Karpas-422 (cell line): ENCODE measurements around the gene LIPG. TPM values are rescaled to one million over a fixed set of nuclear protein-coding genes. Genes with fewer than 3 reads are reported as not detected.

Experiments used
- DNase-seq: peaks from one replicate; pipeline ENCODE4 v3.0.0-alpha.2; 2015
- H2AFZ ChIP-seq: fragments of 200-600 bp; sonication (generic); 2 replicates; pipeline ENCODE4 v1.6.1; 2014; ENCODE audit warnings: antibody characterized with exemption, low read length, mixed read lengths
- H3K27ac ChIP-seq: fragments of 200-600 bp; sonication (generic); 2 replicates; pipeline ENCODE4 v1.5.1; 2014; ENCODE audit warnings: mild to moderate bottlenecking, low read length, moderate library complexity
- H3K27me3 ChIP-seq: fragments of 200-600 bp; sonication (generic); 2 replicates; pipeline ENCODE4 v1.6.1; 2014; ENCODE audit warnings: low read length, mixed read lengths
- H3K36me3 ChIP-seq: fragments of 200-600 bp; sonication (generic); 2 replicates; pipeline ENCODE4 v1.6.1; 2014; ENCODE audit warnings: low read length, mixed read lengths; ENCODE audit not compliant: insufficient read depth
- H3K4me1 ChIP-seq: fragments of 200-600 bp; sonication (generic); 2 replicates; pipeline ENCODE4 v1.6.1; 2014; ENCODE audit warnings: mild to moderate bottlenecking, low read length, mixed read lengths
- H3K4me2 ChIP-seq: fragments of 200-600 bp; sonication (generic); 2 replicates; pipeline ENCODE4 v1.6.1; 2014; ENCODE audit warnings: low read length, low read depth, mild to moderate bottlenecking; ENCODE audit not compliant: poor library complexity, severe bottlenecking
- H3K4me3 ChIP-seq: fragments of 200-600 bp; sonication (generic); 2 replicates; pipeline ENCODE4 v1.5.1; 2014; ENCODE audit warnings: mild to moderate bottlenecking, antibody characterized with exemption, low read length, mixed read lengths
- H3K79me2 ChIP-seq: fragments of 200-600 bp; sonication (generic); 2 replicates; pipeline ENCODE4 v1.6.1; 2014; ENCODE audit warnings: mild to moderate bottlenecking, low read length, mixed read lengths
- H3K9ac ChIP-seq: fragments of 200-600 bp; sonication (generic); 2 replicates; pipeline ENCODE4 v1.6.0; 2014; ENCODE audit warnings: low read length
- H3K9me2 ChIP-seq: fragments of 200-600 bp; sonication (generic), shearing (Covaris generic); replicated peaks from 2 replicates; pipeline ENCODE4 v1.6.0; 2014; ENCODE audit warnings: mild to moderate bottlenecking, low read length, moderate library complexity; ENCODE audit not compliant: insufficient read depth
- H3K9me3 ChIP-seq: fragments of 300-700, 200-600 bp; sonication (generic); 2 replicates; pipeline ENCODE4 v1.6.1; 2014; ENCODE audit warnings: low read length, mixed read lengths
- H4K20me1 ChIP-seq: fragments of 200-600 bp; sonication (generic); 2 replicates; pipeline ENCODE4 v1.6.1; 2014; ENCODE audit warnings: mild to moderate bottlenecking, antibody characterized with exemption, low read length, low read depth; ENCODE audit not compliant: insufficient read depth
- total RNA-seq: library from RNA; depleted of rRNA; stranded (reverse); fragments of >200 nt; shearing (Covaris generic); gene quantifications from 2 replicates; pipeline ENCODE4 v1.2.3, GENCODE V29; 2014; ENCODE audit warnings: low replicate concordance

LIPG gene
- total RNA-seq, 1 experiment from 2014 or later: not detected

GRCh38 chr18:49585781-49586663 is 24.2 kb downstream of the LIPG start:
- no peak overlapping the region for H3K4me2 ChIP-seq

DNA sequence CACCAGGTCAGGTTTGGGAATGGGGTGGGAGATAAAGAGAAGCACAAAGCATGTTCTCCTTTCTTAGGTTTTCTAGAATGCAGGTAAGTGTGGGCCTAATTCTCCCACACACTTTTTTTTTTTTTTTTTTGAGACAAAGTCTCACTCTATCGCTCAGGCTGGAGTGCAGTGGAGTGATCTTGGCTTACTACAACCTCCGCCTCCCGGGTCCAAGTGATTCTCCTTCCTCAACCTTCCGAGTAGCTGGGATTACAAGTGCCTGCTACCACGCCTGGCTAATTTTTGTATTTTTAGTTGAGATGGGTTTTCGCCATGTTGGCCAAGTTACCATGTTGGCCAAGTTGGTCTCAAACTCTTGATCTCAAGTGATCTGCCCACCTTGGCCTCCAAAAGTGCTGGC is 26.3 kb downstream of the LIPG start:
- Histone ChIP-seq H2AFZ (no peak overlapping the region), H3K9me3 (no peaks in the 10 kb centered on the region), H3K27me3 (no peaks in the 10 kb centered on the region), H3K27ac (no peak overlapping the region), H3K79me2 (no peaks in the 10 kb centered on the region), H3K9me2 (no peaks in the 10 kb centered on the region), H4K20me1 (0 out of 2 replicates have a peak, but pooled peaks cover 3% of the 10 kb centered on the region), H3K9ac (no peak overlapping the region), H3K36me3 (no peaks in the 10 kb centered on the region), H3K4me1 (no peaks in the 10 kb centered on the region), H3K4me2 (no peak overlapping the region), H3K4me3 (no peak overlapping the region)
- no peak for DNase-seq

More at GRCh38 chr18:49585781-49586663, 24.2 kb downstream of the LIPG start:
- DNase-seq: peak; percentile 27
- no peak overlapping the region for H3K27ac ChIP-seq
- 0 out of 2 replicates have a peak, but pooled peaks cover 3% of the 10 kb centered on the region for H4K20me1 ChIP-seq
- H3K4me3 ChIP-seq: no peak overlapping the region
- no peaks in the 10 kb centered on the region for H3K9me3 ChIP-seq
- H3K36me3 ChIP-seq: no peaks in the 10 kb centered on the region
- H2AFZ ChIP-seq: no peak overlapping the region
- no peaks in the 10 kb centered on the region for H3K4me1 ChIP-seq
- H3K27me3 ChIP-seq: no peaks in the 10 kb centered on the region
- H3K9me2 ChIP-seq: no peaks in the 10 kb centered on the region
- no peak overlapping the region for H3K9ac ChIP-seq
- H3K79me2 ChIP-seq: no peaks in the 10 kb centered on the region

DNA sequence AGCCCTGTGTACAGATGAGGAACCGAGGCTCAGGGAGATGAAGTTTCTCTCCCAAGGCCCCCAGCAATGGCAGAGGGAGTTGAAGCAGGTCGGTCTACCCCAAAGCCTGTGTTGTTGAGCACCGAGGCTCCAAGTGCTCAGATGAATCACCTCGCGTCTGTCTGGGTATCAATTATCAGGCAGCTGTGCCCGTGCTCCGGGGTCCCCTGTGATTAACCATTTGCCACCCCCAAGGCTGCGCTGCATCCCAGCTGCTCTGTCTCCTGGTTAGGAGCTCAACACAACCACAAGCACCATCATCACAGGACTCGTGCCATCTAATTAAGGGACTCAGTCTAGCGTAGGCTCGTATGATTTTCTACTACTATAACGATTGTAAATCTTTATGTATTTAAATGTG is 27.1 kb downstream of the LIPG start:
- H3K9me3 ChIP-seq: no peaks in the 10 kb centered on the region
- DNase-seq: peak; percentile 35

GRCh38 chr18:49590608-49591007 is 28.8 kb downstream of the LIPG start:
- Histone ChIP-seq H3K4me1 (no peaks in the 10 kb centered on the region), H3K79me2 (no peaks in the 10 kb centered on the region), H3K9ac (no peak overlapping the region), H3K27ac (no peak overlapping the region), H3K9me3 (no peaks in the 10 kb centered on the region), H4K20me1 (0 out of 2 replicates have a peak, but pooled peaks cover 3% of the 10 kb centered on the region), H3K36me3 (no peaks in the 10 kb centered on the region), H3K9me2 (no peaks in the 10 kb centered on the region), H2AFZ (no peak overlapping the region), H3K4me3 (no peak overlapping the region), H3K27me3 (no peaks in the 10 kb centered on the region), H3K4me2 (no peak overlapping the region)
- DNase-seq: peak; percentile 40

More for the DNA sequence above, 27.1 kb downstream of the LIPG start:
- Histone ChIP-seq H3K27me3 (no peaks in the 10 kb centered on the region), H4K20me1 (0 out of 2 replicates have a peak, but pooled peaks cover 3% of the 10 kb centered on the region), H3K27ac (no peak overlapping the region), H3K4me3 (no peak overlapping the region), H3K4me2 (no peak overlapping the region), H3K9ac (no peak overlapping the region), H3K79me2 (no peaks in the 10 kb centered on the region), H3K4me1 (no peaks in the 10 kb centered on the region), H3K9me2 (no peaks in the 10 kb centered on the region), H3K36me3 (no peaks in the 10 kb centered on the region), H2AFZ (no peak overlapping the region)

DNA sequence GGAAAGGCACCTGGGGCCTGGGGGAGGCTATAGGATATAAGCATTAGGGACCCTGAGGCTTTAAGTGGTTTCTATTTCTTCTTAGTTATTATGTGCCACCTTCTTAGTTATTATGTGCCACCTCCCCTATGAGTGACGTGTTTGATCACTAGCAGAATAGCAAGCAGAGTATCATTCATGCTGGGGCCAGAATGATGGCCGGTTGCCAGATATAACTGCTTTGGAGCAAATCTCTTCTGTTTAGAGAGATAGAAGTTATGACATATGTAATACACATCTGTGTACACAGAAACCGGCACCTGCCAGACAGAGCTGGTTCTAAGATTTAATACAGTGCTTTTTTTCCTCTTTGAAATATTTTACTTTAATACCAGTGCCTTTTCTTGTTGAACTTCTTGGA is 29.4 kb downstream of the LIPG start:
- H3K9me2 ChIP-seq: no peaks in the 10 kb centered on the region
- H3K36me3 ChIP-seq: no peaks in the 10 kb centered on the region
- no peak overlapping the region for H3K4me2 ChIP-seq
- no peaks in the 10 kb centered on the region for H3K79me2 ChIP-seq
- peak; percentile 31 for DNase-seq
- no peak overlapping the region for H3K27ac ChIP-seq
- H3K9ac ChIP-seq: no peak overlapping the region
- no peak overlapping the region for H3K4me3 ChIP-seq
- H3K27me3 ChIP-seq: no peaks in the 10 kb centered on the region
- H3K9me3 ChIP-seq: no peaks in the 10 kb centered on the region
- H2AFZ ChIP-seq: no peak overlapping the region
- H4K20me1 ChIP-seq: 0 out of 2 replicates have a peak, but pooled peaks cover 3% of the 10 kb centered on the region
- H3K4me1 ChIP-seq: no peaks in the 10 kb centered on the region

DNA sequence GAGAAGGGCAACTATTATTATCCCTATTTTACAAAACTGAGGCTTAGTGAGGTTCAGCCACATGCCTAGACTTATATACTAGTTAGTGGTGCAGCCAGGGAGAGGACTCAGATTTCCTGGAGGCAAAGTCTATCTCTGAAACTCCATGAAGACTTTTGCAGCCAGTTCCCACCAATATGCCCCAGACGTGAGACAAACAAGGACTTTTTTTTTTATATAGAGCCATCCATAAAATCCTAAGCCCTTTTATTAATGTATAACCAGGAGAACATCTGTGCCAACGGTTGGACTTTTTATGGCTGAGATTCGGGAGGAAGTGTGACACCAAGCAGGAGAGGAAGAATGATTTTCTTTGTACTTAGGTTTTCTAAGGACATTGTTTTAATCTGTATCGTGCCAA is 29.9 kb downstream of the LIPG start:
- H3K27me3 ChIP-seq: no peaks in the 10 kb centered on the region
- no peak overlapping the region for H3K9ac ChIP-seq
- H3K9me3 ChIP-seq: no peaks in the 10 kb centered on the region
- H3K9me2 ChIP-seq: no peaks in the 10 kb centered on the region
- H3K27ac ChIP-seq: no peak overlapping the region
- H3K4me1 ChIP-seq: no peaks in the 10 kb centered on the region
- no peaks in the 10 kb centered on the region for H3K36me3 ChIP-seq
- H2AFZ ChIP-seq: no peak overlapping the region
- no peaks in the 10 kb centered on the region for H3K79me2 ChIP-seq
- 0 out of 2 replicates have a peak, but pooled peaks cover 3% of the 10 kb centered on the region for H4K20me1 ChIP-seq
- H3K4me2 ChIP-seq: no peak overlapping the region
- DNase-seq: no peak
- no peak overlapping the region for H3K4me3 ChIP-seq

DNA sequence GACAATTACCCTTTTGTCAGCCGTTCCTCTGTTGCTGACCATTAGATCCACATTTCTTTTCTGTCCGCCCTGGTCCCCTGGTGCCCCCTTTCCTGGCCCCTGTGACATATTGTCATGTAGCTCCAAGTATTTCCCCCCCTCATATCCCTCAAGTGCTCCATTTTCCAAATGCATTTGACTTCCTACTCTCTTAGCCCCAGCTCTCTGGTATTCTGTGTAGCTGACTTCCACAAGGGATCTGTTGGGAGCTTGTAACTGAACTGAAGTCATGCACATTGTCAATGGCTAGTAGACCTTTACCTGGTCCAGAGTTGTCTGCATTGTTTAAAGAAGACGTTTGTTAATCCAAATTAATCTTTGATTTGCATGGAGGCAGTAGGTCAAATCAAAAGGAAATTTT is 34.8 kb downstream of the LIPG start:
- peak; percentile 35 for DNase-seq
- H4K20me1 ChIP-seq: no peaks in the 10 kb centered on the region
- no peaks in the 10 kb centered on the region for H3K9me3 ChIP-seq

GRCh38 chr18:49597157-49597931 is 35.5 kb downstream of the LIPG start:
- Histone ChIP-seq H3K79me2 (no peaks in the 10 kb centered on the region), H3K27me3 (no peaks in the 10 kb centered on the region), H4K20me1 (no peaks in the 10 kb centered on the region), H3K4me3 (no peak overlapping the region), H3K4me1 (no peaks in the 10 kb centered on the region), H3K9ac (no peak overlapping the region), H2AFZ (no peak overlapping the region), H3K4me2 (no peak overlapping the region), H3K36me3 (no peaks in the 10 kb centered on the region), H3K27ac (no peak overlapping the region), H3K9me2 (no peaks in the 10 kb centered on the region), H3K9me3 (no peaks in the 10 kb centered on the region)
- peak; percentile 4 for DNase-seq

More for the DNA sequence above, 34.8 kb downstream of the LIPG start:
- Histone ChIP-seq H3K36me3 (no peaks in the 10 kb centered on the region), H3K4me1 (no peaks in the 10 kb centered on the region), H3K4me2 (no peak overlapping the region), H3K27ac (no peak overlapping the region), H2AFZ (no peak overlapping the region), H3K4me3 (no peak overlapping the region), H3K27me3 (no peaks in the 10 kb centered on the region), H3K79me2 (no peaks in the 10 kb centered on the region), H3K9ac (no peak overlapping the region), H3K9me2 (no peaks in the 10 kb centered on the region)
